ENCODE data around the gene CYB5D1.
A peak's percentile ranks its signal among the peaks of the same experiment; 100 is the strongest.

Gene CYB5D1

GRCh38 chr17:7833795-7834541 is 23.8 kb upstream of the CYB5D1 start, which contains the start of gene KDM6B:
KDM6B (plus strand) TSS chr17:7834217; CDS start chr17:7845555, 11,338 bp downstream.
- H3K4me3 ChIP-seq (ENCODE audit: low read depth, low read length): peak within 1 kb of the TSS; percentile 74
- in situ Hi-C loops (cut with HindIII; ENCODE audit: low sequenced_read_pairs): no loop called here
- DNase-seq (ENCODE audit: low read depth): peak; percentile 65
- TF ChIP-seq CTCF (IDR thresholded peaks at IDR 0.05; ENCODE audit: low read depth, low read length, missing control alignments): no peak

GRCh38 chr17:7834542-7834956 is 23.3 kb upstream of the CYB5D1 start:
- in situ Hi-C loops (cut with HindIII; ENCODE audit: low sequenced_read_pairs): no loop called here
- peak overlapping the region; percentile 74 for H3K4me3 ChIP-seq (ENCODE audit: low read depth, low read length)
- DNase-seq (ENCODE audit: low read depth): no peak
- TF ChIP-seq CTCF (IDR thresholded peaks at IDR 0.05; ENCODE audit: low read depth, low read length, missing control alignments): no peak

GRCh38 chr17:7834957-7835813 is 22.6 kb upstream of the CYB5D1 start:
- DNase-seq (ENCODE audit: low read depth): peak; percentile 94
- peak; percentile 89 for TF ChIP-seq CTCF (IDR thresholded peaks at IDR 0.05; ENCODE audit: low read depth, low read length, missing control alignments)
- in situ Hi-C loops (cut with HindIII; ENCODE audit: low sequenced_read_pairs): no loop called here
- peak overlapping the region; percentile 74 for H3K4me3 ChIP-seq (ENCODE audit: low read depth, low read length)

- DNase-seq (ENCODE audit: low read depth): no peak
- H3K4me3 ChIP-seq (ENCODE audit: low read depth, low read length): peak overlapping the region; percentile 74
- TF ChIP-seq CTCF (IDR thresholded peaks at IDR 0.05; ENCODE audit: low read depth, low read length, missing control alignments): no peak
- in situ Hi-C loops (cut with HindIII; ENCODE audit: low sequenced_read_pairs): no loop called here
These were observed 21.8 kb upstream of the CYB5D1 start for GRCh38 chr17:7835814-7836595.

- no peak for TF ChIP-seq CTCF (IDR thresholded peaks at IDR 0.05; ENCODE audit: low read depth, low read length, missing control alignments)
- in situ Hi-C loops (cut with HindIII; ENCODE audit: low sequenced_read_pairs): no loop called here
- peak overlapping the region; percentile 74 for H3K4me3 ChIP-seq (ENCODE audit: low read depth, low read length)
- peak; percentile 72 for DNase-seq (ENCODE audit: low read depth)
These were observed 21.0 kb upstream of the CYB5D1 start for GRCh38 chr17:7836596-7837407.
